GM20431 (cell line): Measurements from ENCODE around the gene BAIAP2.

Experiments
- in situ Hi-C: fragments of 300-500 bp; cut with MseI, MboI; formaldehyde crosslinking; loops from one replicate; pipeline ENCODE4 v1.15.0; 2020; ENCODE audit warnings: low sequenced_read_pairs; ENCODE audit not compliant: unreplicated experiment

Gene BAIAP2, protein sequence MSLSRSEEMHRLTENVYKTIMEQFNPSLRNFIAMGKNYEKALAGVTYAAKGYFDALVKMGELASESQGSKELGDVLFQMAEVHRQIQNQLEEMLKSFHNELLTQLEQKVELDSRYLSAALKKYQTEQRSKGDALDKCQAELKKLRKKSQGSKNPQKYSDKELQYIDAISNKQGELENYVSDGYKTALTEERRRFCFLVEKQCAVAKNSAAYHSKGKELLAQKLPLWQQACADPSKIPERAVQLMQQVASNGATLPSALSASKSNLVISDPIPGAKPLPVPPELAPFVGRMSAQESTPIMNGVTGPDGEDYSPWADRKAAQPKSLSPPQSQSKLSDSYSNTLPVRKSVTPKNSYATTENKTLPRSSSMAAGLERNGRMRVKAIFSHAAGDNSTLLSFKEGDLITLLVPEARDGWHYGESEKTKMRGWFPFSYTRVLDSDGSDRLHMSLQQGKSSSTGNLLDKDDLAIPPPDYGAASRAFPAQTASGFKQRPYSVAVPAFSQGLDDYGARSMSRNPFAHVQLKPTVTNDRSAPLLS

GRCh38 chr17:81034779-81035520, at the start of gene BAIAP2:
TSS of gene BAIAP2 (plus strand) at chr17:81035151. CDS start at chr17:81035255, 104 bp downstream.
- in situ Hi-C loops = no loop called here

DNA sequence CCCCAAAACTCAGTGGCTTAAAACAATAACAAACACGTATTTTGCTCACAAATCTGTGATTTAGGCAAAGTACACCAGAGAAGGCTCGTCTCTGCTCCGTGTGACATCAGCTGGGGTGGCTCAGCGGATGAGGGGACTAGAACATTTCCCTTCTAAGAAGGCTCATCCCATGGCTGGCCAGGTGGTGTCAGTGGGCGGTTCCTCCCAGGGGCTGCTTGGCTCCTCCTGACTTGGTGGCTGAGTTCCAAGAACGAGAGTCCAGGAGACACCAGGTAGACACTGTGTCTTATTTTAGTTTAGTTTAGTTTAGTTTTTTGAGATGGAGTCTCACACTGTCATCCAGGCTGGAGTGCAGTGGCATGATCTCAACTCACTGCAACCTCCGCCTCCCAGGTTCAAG, 48.9 kb upstream of the BAIAP2 start:
- in situ Hi-C loops = loop anchor here (10.0 kb wide), 1 partner anchor 561 kb away; no protein-coding TSS in a partner anchor

DNA sequence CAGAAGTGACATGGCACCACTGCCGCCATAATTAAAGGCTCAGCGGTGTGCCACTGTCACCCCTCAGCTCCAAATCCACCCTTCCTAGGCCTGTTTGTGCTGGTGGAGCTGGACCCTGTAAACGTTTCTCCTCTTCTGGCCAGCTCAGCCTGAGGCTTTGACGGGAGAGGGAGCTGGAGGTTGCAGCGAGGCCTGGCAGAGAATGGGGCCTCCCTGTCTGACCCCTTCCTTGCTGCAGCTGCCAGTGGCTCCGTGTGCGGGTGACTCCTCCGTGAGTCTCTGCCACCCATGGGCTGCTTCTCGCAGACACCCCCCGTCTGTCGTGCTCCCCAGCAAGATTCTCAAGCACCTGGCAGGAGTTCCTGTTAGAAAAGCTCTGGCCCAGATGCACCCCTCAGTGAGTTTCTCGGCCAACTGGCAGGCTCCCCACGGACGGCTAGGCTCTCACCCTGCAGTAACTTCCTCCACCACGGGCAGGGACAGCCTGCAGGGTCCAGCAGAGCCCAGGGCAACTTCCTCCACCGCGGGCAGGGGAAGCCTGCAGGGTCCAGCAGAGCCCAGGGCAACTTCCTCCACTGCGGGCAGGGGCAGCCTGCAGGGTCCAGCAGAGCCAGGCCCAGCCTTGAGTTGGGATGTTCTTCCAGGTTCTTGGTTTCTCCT, 48.0 kb upstream of the BAIAP2 start:
- in situ Hi-C loops = loop anchor here (10.0 kb wide), 1 partner anchor 562 kb away; no protein-coding TSS in a partner anchor

DNA sequence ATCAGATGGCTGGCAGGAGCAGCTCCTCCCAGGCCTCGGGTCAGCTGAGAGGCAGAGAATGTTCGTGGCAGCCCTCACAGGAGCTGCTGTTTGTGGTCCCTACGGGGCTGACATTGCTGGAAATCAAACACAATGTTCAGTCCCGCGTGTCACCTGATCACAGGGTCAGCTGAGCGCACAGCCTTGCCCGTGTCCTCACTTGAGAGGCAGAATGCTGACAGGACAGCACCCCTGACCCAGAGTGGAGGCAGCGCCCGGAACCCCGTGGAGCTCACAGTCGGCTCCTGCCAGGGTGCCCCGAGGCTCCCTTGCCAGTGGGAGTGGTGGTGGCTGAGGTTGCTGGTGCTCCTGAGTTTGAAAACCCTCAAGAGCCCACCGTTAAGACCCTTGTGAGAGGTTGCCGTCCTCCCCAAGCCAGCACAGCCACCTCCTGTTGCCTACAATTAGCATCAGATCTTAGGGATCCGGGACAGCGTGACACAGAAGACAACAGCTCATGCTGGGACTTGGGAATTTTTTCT, 47.0 kb upstream of the BAIAP2 start:
- in situ Hi-C loops = loop anchor here (10.0 kb wide), 1 partner anchor 563 kb away; no protein-coding TSS in a partner anchor

DNA sequence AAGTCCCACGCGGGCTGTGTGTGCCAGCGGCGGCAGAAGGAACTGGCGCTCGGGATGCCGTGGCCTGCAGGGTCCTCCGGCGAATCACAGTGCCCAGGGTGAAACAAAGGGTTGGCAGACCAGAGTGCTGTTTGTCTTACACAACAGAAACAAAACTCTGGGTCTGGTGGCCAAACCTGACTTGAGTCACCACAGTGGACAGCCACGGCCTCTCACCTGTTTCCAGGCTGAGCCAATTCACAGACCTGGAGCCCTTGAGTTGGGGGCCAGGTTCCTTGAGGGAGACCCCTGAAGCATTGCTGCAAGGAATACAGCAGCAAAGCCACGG, 45.4 kb upstream of the BAIAP2 start:
- in situ Hi-C loops = loop anchor here (10.0 kb wide), 1 partner anchor 565 kb away; no protein-coding TSS in a partner anchor

- in situ Hi-C loops = no loop called here
These were observed 43.9 kb upstream of the BAIAP2 start for GRCh38 chr17:80990921-80991644.

GRCh38 chr17:80991645-80992076, 43.3 kb upstream of the BAIAP2 start, which contains the start of gene CHMP6:
TSS of gene CHMP6 (plus strand) at chr17:80991841. CDS start at chr17:80991919, 78 bp downstream.
- in situ Hi-C loops = no loop called here

DNA sequence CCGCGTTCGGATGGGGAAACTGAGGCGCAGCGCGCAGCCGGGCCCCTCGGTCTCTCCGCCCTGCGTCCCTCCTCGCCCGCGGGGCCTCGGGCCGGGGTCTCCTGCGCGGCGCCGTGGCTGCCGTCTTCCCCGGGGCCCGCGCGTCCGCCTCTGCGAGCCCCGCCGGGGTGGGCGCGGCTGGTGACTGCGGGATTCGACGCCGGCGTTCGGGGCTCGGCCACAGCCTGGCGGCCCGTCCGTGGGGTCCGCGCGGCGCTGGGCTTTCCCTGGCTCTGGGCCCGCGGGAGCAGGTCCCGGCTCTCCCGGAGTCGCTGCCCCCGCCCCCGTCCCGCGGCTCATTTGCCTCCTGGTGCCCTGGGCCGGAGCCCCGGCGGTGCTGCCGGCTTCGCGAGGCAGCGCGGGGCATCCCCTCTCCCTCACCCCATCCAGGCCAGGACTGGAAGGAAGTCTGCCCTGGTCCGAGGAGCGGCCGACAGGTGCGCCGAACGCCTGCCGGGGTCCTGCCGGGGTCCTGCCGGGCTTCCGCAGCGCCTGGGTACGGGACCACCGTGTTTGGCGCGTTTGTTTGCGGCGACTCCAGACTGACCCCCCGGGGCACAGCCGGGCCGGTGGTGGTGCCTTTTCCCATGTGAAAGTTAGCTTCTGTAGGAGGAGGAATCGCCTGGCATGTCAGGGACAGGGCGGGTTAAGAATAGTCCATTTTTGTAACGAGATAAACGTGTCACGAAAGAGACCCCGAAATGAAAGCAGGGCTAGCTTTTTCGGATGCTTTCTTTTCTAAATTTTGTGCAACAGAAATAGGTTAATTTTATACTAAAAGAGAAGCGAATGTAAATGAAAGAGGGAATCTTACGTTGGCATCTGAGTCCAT, 42.6 kb upstream of the BAIAP2 start:
- in situ Hi-C loops = no loop called here

DNA sequence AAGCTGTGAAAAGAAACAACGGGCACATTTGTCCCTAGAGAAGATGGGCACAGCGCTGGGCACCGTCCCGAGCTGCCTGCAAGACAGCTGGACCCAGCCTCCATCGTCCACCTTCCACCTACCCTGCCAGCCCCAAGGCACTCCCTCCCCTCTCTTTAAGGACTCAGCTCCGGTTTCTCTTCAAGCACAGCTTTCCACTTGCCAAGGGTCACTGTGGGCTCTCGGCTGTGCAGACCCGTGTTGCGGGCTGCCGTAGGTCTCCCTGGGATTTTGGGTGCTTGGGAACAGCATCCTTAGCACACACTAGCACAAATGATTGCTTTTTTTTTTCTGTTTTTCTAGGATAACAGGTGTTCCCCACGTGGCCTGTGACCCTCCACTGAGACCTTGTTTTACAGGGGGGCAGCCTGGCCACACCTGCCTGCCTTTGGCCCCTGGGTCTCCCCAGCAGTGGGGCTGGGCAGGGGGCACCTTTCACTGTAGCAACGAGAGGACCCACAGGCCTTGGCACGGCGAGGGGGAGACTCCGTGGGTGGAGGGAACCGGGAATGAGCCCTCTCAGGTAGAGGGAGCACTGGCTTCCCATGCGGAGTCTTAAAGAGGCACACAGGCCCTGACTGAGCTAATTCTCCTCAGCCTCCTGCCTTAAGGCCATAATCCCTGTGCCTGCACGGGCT, 41.9 kb upstream of the BAIAP2 start:
- in situ Hi-C loops = no loop called here

DNA sequence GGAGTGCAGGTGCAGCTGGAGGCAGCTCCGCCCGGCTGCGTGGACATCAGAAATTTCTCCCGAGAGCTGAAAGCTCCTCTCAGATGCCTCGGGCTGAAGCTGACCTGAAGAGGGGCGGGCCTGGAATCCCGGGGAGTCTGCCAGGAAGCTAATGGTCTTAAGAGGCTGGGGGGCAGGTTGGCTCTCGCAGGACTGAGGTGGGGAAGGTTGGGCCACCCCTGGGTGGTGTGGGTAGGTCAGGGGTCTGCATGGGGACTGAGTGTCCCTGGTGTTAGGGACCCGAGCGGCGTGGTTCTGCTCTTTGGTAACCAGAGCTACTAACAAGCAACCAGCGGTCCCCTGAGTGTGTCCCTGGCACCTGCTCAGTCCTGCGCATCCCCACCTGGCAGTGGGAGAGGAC, 39.8 kb upstream of the BAIAP2 start:
- in situ Hi-C loops = no loop called here

DNA sequence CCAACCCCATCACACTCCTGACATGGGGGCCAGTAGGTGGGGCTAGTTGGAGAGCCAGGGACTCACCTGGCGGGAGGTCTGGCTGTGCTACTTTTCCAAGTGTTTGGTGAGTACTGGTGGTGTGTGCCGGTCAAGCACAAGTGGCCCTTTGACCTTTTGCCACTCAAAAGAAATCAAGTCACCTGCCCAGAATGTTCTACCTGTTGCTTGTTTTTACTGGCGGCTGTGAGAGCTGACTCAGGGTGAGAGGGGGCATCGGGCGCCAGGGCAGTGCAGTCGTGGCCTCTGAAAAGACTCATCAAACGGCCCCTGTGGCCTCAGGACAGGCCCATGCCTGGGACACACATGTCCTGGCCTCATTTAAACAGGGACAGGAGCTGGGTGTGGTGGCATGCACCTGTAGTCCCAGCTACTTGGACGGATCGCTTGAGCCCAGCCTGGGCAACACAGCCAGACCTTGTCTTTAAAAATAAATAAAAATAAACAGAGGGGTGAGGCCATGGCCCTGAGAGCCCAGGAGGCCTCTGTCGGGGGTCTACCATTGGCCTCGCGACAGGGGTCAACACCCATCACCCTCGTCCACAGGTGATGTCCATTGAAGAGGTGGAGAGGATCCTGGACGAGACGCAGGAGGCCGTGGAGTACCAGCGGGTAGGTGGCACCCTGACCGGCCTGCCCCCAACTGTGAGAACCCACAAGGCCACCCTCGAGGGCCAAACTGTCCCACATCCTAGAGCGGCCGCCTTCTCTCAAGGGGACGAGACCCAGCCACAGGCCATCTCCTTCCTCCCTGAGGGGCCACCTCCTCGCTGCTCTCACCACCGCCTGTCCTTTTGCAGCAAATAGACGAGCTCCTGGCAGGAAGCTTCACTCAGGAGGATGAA, 38.3 kb upstream of the BAIAP2 start:
- in situ Hi-C loops = no loop called here

- in situ Hi-C loops = no loop called here
These were observed 37.4 kb upstream of the BAIAP2 start for GRCh38 chr17:80997424-80998117.

- in situ Hi-C loops = no loop called here
These were observed 36.7 kb upstream of the BAIAP2 start for GRCh38 chr17:80998118-80998747.

DNA sequence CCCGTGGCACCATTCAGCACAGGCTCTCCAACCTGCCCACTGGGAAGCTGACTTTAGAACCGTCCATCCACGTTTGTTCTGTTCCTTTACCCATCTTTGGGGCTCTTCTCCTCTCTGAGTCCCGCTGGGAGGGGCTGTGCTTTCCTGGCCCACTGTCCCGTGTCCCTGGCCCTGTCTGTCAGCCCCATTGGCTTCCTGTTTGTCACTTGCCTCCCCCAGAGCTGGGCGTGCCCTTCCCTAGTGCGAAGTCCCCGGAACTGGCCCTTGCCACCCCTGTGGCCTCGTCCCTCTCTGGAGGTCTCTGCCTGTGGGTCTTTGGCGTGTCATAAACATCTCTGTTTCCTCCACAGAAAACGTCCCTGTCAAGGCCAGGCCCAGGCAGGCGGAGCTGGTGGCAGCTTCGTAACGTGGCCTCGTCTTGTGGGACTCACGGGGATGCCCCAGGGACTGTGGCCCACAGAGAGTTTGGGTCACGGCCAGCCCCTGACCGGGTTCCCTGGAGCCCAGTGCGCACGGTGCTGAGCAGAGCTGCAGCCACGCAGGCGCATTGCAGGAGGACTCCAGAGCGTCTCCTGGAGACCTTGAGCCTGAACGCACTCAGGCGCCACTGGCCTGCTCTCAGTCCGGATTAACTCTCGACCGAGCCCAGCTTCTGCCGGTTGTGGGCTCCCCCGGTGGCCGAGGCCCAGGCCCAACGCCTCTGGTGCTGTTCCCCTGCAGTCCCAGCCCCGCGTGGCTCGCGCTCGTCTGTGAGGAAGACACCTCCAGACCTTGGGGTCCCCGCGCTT, 36.0 kb upstream of the BAIAP2 start:
- in situ Hi-C loops = no loop called here
